Measurements from ENCODE around the gene ECHS1. TPM values are rescaled to one million over a fixed set of nuclear protein-coding genes. Genes with fewer than 3 reads are reported as not detected.

Gene ECHS1
- total and polyA plus RNA-seq, 9 of the 15 experiments (the other 6 are each of a cell fraction or from before 2014, with no cell fraction given) = 16.6 to 100 (median 68.1) TPM

- TF ChIP-seq ARID4B (CRISPR knock-in tag; IDR thresholded peaks at IDR 0.05) (0 out of 2 replicates have a peak, but pooled peaks have one; percentile 30), ZNF263 (CRISPR knock-in tag; IDR thresholded peaks at IDR 0.05; ENCODE audit: borderline replicate concordance) (peak; percentile 37; the same call in 1 of the 2 replicates), ZBTB11 (CRISPR knock-in tag; IDR thresholded peaks at IDR 0.05) (peak in 1 of 3 experiments; percentile 81; a peak in 2 of 6 replicates), ZFX (CRISPR knock-in tag; IDR thresholded peaks at IDR 0.05) (peak; percentile 63), SAFB (IDR thresholded peaks at IDR 0.05; ENCODE audit: borderline replicate concordance, low read depth, low read length) (peak; percentile 72), ASH1L (IDR thresholded peaks at IDR 0.05; ENCODE audit: borderline replicate concordance, low read depth, partially characterized antibody) (no peak), PHF8 (IDR thresholded peaks at IDR 0.05; ENCODE audit: borderline replicate concordance, low read length) (peak; percentile 57; the same call in 1 of the 2 replicates), L3MBTL2 (IDR thresholded peaks at IDR 0.05) (peak; percentile 57; the same call in 1 of the 2 replicates), GABPB1 (CRISPR knock-in tag; IDR thresholded peaks at IDR 0.05) (peak; percentile 59; the same call in 1 of the 2 replicates), HMGN3 (IDR thresholded peaks at IDR 0.05; ENCODE audit: borderline replicate concordance, extremely low read depth, insufficient read length, low read depth, low read length) (peak; percentile 7), CBFB (CRISPR knock-in tag; IDR thresholded peaks at IDR 0.05) (peak; percentile 59; the same call in 1 of the 2 replicates), NR2C2 (CRISPR knock-in tag; IDR thresholded peaks at IDR 0.05) (no peak), NR2C2 (tag; IDR thresholded peaks at IDR 0.05) (peak; percentile 30; the same call in 1 of the 2 replicates), MAZ (CRISPR knock-in tag; conservative IDR thresholded peaks at IDR 0.05 in 1 of 2, IDR thresholded peaks at IDR 0.05 in 1 of 2) (peak; percentile 10 to 22; a peak in 2 of 4 replicates), GABPA (tag; conservative IDR thresholded peaks at IDR 0.05; ENCODE audit: low read depth) (0 out of 2 replicates have a peak, but pooled peaks have one; percentile 9), MAX (CRISPR knock-in tag; IDR thresholded peaks at IDR 0.05) (peak; percentile 57; the same call in 1 of the 2 replicates)
Measured at GRCh38 chr10:133378251-133379096, 5.3 kb upstream of the ECHS1 start (continued).
